GM21528 (cell line): ENCODE results near the gene RANBP17.
"Not testable (repeated sequence)": the region's sequence is repeated elsewhere in the genome, so short reads cannot be mapped to it uniquely, and the experiment has no call there.

Experiments
- ATAC-seq: cut with Tn5 transposase; IDR thresholded peaks from one replicate; pipeline ENCODE4 v1.9.1; 2021; ENCODE audit warnings: mild to moderate bottlenecking, moderate library complexity; ENCODE audit not compliant: unreplicated experiment, low FRiP score

The RANBP17 gene

GRCh38 chr5:170861917-170862766, at the start of gene RANBP17:
Gene RANBP17, plus strand, starts transcription at chr5:170862018.
- no peak for ATAC-seq

GRCh38 chr5:170813231-170813630, 48.6 kb upstream of the RANBP17 start:
- ATAC-seq = no peak

- ATAC-seq = no peak
Measured at GRCh38 chr5:170817195-170817594, 44.6 kb upstream of the RANBP17 start.

- ATAC-seq = no peak
Measured at GRCh38 chr5:170818232-170818631, 43.6 kb upstream of the RANBP17 start.

GRCh38 chr5:170819824-170820223, 42.0 kb upstream of the RANBP17 start:
- ATAC-seq = no peak

- no peak for ATAC-seq
Measured at GRCh38 chr5:170821257-170821800, 40.5 kb upstream of the RANBP17 start.

GRCh38 chr5:170826117-170826516, 35.7 kb upstream of the RANBP17 start:
- ATAC-seq = no peak

GRCh38 chr5:170832241-170832640, 29.6 kb upstream of the RANBP17 start:
- no peak for ATAC-seq

GRCh38 chr5:170833981-170834380, 27.8 kb upstream of the RANBP17 start:
- not testable (repeated sequence) for ATAC-seq

- ATAC-seq = no peak
Measured at GRCh38 chr5:170836226-170836625, 25.6 kb upstream of the RANBP17 start.

- no peak for ATAC-seq
Measured at GRCh38 chr5:170843870-170844269, 17.9 kb upstream of the RANBP17 start.

GRCh38 chr5:170844651-170845050, 17.2 kb upstream of the RANBP17 start:
- no peak for ATAC-seq

GRCh38 chr5:170846416-170846815, 15.4 kb upstream of the RANBP17 start:
- ATAC-seq = no peak

- ATAC-seq = no peak
Measured at GRCh38 chr5:170846846-170847245, 15.0 kb upstream of the RANBP17 start.

- no peak for ATAC-seq
Measured at GRCh38 chr5:170848033-170848432, 13.8 kb upstream of the RANBP17 start.

- ATAC-seq = no peak
Measured at GRCh38 chr5:170849374-170849773, 12.4 kb upstream of the RANBP17 start.

- ATAC-seq = no peak
Measured at GRCh38 chr5:170854566-170854965, 7.3 kb upstream of the RANBP17 start.

- no peak for ATAC-seq
Measured at GRCh38 chr5:170857066-170857465, 4.8 kb upstream of the RANBP17 start.

GRCh38 chr5:170860415-170860814, 1.4 kb upstream of the RANBP17 start:
- no peak for ATAC-seq

- ATAC-seq = no peak
Measured at GRCh38 chr5:170860818-170861666, 776 bp upstream of the RANBP17 start.

GRCh38 chr5:170861667-170861916, 226 bp upstream of the RANBP17 start:
- ATAC-seq = no peak
